Astrocyte of the hippocampus (primary cell): Measurements from ENCODE around the gene WASF1.

Source experiments
- DNase-seq: peaks from one replicate; pipeline ENCODE4 v3.0.0; 2011; ENCODE audit warnings: low read depth, low spot score

Gene WASF1

DNA sequence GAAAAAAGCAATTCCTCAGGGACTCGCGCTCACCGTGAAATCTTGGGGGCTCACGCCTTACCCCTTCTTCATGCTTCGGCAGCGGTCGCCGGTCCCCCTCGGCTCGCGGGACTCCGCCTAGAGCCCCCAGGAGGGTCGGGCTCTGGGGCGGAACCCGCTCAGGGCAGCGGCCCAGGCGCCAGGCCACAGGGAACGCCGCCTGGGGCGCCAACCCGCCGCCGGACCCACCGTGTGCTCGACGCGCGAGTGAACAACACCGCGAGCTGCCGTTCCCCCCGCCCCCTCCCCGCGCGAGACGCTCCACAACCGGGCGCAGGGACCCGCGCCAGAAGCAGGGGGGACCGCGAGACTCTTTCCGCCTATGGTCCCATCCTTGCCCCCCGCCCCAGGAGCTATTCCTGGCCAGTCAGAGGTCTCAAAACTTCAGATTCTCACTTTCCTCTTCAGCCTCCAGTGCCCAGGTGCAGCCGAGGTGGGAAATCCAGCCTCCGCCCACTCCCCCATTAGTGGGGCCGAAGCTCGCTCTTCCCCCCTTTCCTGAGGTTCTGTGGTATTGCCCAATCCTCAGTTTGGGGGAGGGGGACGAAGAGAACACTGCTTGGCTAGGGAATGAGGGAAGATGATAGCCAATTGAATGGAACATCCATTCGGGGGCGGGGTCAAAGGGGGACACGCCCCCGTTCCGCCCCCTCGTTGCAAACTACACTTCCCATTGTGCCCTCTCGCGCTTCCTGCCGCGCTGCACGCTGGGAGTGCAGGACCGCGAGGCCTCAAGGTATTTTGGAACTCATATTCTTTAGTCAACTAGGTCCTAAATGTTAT lies at the start of gene WASF1:
WASF1 (minus strand) TSS at position 265 of the 822 bp plus-strand sequence. CDS start 52,069 bp downstream, outside the sequence.
- peak; percentile 99 for DNase-seq

DNA sequence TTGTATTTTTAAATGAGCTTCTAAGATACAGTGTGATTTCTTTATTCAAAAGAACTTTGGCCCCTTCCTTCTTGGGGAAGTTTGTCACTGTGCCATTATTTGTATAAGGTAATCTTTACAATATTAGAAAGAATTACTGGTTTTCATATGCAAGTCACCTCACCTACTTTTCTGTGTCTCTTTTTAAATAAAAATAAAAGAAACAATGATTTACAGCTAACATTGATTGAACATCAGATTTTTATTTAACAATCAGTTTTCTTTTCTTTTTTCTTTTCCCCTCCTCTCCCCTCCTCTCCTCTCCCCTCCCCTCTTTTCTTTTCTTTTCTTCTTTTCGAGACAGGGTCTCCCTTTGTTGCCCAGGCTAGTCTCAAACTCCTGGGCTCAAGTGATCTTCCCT lies 46.8 kb upstream of the WASF1 start:
- no peak for DNase-seq

- no peak for DNase-seq
These were observed 42.3 kb upstream of the WASF1 start for GRCh38 chr6:110221738-110222137.

GRCh38 chr6:110217266-110217665 lies 37.8 kb upstream of the WASF1 start:
- DNase-seq: peak; percentile 52

GRCh38 chr6:110216140-110216539 lies 36.7 kb upstream of the WASF1 start:
- no peak for DNase-seq

DNA sequence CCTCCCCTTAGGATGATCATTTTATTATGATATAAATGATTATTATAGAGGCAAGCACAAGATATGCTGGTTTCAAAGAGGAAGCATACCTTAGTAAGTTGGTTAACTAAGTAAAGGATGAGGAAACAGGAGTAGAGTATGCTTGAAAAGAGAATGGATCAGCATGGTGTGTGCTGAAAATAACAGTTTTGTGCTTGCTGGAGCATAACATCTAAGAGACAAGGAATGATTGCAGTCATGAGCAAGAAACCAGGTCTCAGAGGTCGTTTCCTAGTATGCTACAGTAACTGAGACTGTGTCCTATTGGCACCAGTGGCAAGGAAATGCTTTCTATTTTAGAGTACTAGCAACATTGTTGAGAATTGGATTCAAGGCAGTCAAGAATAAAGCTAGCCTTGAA lies 34.9 kb upstream of the WASF1 start:
- no peak for DNase-seq

GRCh38 chr6:110211753-110212152 lies 32.3 kb upstream of the WASF1 start:
- no peak for DNase-seq

GRCh38 chr6:110207652-110208051 lies 28.2 kb upstream of the WASF1 start:
- DNase-seq: no peak

- DNase-seq: no peak
These were observed 21.8 kb upstream of the WASF1 start for GRCh38 chr6:110201151-110201884.

- DNase-seq: no peak
These were observed 19.1 kb upstream of the WASF1 start for GRCh38 chr6:110198561-110198960.

GRCh38 chr6:110196874-110197273 lies 17.4 kb upstream of the WASF1 start:
- no peak for DNase-seq

DNA sequence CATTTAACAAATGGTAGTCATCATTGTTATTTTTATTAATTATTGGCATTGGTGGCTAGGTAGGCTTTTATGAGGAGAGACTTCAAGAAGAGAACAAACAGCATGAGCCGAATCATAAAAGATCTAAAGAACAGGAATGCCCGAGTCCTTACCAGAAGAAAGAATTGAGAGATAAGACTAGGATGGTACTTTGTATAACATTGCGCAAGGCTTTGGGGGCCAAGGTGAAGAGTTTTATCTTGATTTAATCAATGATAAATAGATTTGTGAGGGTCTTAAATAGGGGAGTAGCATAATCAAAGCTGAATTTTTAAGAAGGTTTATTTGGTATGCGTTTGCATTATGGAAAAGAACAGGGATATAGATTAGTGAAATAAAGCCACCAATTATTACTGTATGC lies 16.2 kb upstream of the WASF1 start:
- DNase-seq: no peak

DNA sequence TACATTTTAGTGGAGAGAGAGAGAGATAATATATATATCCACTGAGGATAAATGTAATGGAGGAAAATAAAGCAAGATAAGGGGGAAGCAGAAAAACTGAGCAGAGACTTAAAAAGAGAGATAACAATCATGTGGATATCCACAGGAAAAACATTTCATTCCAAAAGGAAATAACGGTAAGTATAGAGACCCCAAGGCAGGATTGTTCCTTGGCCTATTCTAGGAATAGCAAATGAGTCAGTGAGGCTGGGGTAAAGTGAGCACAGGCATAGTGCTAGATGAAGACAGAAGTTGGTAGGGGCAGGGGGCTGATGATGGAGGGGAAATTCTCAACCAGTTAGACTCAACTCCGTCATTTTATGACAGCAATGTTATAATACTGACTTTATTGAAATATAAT lies 12.0 kb upstream of the WASF1 start:
- DNase-seq: no peak

- no peak for DNase-seq
These were observed 11.3 kb upstream of the WASF1 start for GRCh38 chr6:110190726-110191125.

- DNase-seq: no peak
These were observed 9.3 kb upstream of the WASF1 start for GRCh38 chr6:110188791-110189190.

DNA sequence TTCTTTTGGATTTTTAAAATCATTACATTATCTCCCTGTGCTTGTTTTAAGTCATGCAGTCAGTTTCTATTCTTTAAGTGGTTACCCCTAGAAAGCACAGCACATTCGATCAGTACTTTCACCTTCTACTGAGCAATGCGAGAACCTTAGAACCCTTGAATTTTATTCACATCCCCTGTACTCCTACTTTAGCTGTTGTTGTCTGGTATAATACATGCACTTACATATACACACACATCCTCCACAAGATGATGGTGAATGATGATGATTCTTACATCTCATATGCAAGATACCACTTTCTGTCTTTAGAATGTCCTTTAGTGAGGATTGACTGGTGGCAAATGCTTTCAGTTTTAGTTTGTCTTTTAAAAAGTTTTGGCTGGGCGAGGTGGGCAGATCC lies 6.4 kb upstream of the WASF1 start:
- DNase-seq: no peak

GRCh38 chr6:110183292-110183885 lies 3.9 kb upstream of the WASF1 start:
- no peak for DNase-seq

DNA sequence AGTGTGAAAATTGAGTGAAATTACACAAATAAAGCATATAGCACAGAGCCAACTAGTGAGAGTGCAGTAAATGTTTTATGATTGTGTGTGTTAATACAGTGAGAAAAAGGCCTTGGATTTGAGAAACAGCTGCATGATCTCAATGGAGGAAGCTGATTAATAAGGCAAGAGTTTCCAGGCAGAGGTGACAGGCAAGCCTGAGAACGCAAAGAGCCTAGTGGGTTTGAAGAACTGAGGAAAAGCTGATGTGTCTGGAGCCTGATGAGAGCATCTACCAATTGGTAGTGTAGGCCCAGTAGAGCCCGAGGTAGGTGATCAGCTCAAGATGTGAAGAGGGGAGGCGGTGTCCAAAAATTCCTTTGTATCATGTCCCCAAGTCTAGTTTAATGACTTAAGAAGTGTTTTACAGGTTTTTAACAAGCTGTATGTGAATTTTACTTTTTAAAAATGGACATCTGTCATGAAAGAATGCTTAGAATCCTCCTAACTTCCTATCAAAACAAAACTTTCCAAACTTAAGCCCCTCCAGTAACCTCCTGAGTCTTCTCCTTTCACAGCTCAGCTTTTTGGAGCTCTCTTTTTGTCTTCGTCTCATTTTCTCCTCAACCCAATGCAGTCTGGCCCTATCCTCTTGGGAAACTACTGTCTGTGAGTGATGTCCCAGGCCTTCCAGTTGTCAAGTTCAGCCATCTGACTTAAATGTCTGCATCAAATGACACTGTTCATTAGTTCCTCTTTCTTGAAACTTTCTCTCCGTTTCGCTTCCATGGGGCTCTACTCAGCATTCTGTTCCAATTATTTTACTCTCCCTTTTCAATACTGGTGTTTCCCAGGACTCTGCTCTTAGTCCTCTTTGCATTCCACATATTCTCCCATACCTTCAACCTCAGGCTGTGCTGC lies 1.9 kb upstream of the WASF1 start:
- DNase-seq: no peak

- no peak for DNase-seq
These were observed 948 bp upstream of the WASF1 start, which contains the start of gene CDC40 for GRCh38 chr6:110180228-110181008. Gene CDC40 (plus strand): TSS chr6:110180427. CDS start chr6:110180445, 18 bp downstream.

DNA sequence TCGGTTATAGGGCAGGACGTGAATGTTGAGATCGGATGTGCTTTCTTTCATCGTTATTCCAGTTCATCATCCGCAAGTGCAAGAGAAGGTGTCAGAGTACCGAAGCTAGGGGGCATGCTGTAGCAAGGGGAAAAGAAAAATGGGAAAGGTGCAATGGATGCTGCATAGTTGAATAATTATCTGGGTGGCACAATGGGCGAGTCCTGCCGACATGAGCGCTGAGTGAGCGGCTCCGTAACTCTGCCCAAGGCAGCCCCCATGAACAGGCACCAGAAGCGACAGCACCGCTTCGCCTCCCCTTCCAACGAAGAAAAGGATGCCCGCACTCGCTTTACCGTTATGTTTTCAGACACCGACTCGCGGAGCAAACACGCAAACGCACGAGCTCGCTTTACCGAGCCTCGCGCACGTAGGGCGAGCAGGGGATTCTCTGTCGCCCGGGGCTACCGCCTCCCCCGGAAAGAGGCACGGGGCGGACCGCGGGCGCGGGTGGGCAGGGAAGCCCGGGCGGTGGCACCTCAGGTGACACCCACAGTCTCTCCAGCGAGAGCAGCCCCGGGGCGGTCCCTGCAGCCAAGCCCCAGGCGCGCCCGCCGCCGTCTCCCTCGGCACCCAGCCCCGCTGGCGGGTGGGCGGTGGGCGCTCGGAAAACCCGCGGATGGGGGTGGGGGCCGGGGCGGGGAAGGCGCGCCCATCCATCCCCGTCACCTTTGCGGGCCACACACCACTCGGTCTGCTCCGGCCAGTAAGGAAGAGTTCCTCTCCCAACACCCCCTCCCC lies 654 bp downstream of the WASF1 start:
- peak; percentile 81 for DNase-seq
